Measurements from ENCODE around the gene SCAI. TPM values are rescaled to one million over a fixed set of nuclear protein-coding genes. Genes with fewer than 3 reads are reported as not detected.
A peak's percentile ranks its signal among the peaks of the same experiment; 100 is the strongest.

The SCAI gene
- total and polyA plus RNA-seq, 9 of the 15 experiments (the other 6 are each of a cell fraction or from before 2014, with no cell fraction given) = 0.70 to 12.4 (median 4.2) TPM

DNA sequence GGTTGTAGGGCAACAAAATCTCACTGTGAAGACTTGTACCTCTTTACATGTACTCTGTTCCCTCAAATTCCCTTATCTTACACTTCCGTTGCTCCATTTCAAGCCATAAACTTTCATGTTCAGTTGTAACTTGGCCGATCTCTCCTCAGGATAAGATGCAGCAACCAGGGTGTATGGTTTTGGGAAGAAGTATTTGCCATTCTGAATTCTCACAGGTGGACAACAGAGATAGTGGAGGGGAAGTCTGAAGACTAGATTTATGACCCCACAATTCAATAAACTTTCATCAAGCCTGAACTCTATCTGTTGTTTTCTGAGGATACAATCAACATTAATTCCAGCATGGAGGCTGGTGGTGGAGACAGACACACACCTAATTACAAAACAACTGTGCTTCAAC lies 229.9 kb downstream of the SCAI start (continued):
- 0 out of 2 replicates have a peak, but pooled peaks have one; percentile 28 for TF ChIP-seq HES1 (IDR thresholded peaks at IDR 0.05; ENCODE audit: low read depth)
- TF ChIP-seq HDAC6 (IDR thresholded peaks at IDR 0.05; ENCODE audit: low read depth, low read length) = no peak
- TF ChIP-seq HCFC1 (IDR thresholded peaks at IDR 0.05; ENCODE audit: low read depth, low read length) = no peak
- no peak for TF ChIP-seq JUN (IDR thresholded peaks at IDR 0.05; ENCODE audit: borderline replicate concordance, low read depth, low read length)
- TF ChIP-seq JUN (CRISPR knock-in tag; IDR thresholded peaks at IDR 0.05; ENCODE audit: borderline replicate concordance) = no peak
- TF ChIP-seq MNT (conservative IDR thresholded peaks at IDR 0.05) = no peak
- TF ChIP-seq HMGN3 (IDR thresholded peaks at IDR 0.05; ENCODE audit: borderline replicate concordance, extremely low read depth, insufficient read length, low read depth, low read length) = no peak
- no peak for TF ChIP-seq EHMT2 (IDR thresholded peaks at IDR 0.05)
- no peak for TF ChIP-seq NBN (IDR thresholded peaks at IDR 0.05; ENCODE audit: low read depth)
- no peak for TF ChIP-seq FOXM1 (IDR thresholded peaks at IDR 0.05; ENCODE audit: low read depth)
- TF ChIP-seq FOXM1 (CRISPR knock-in tag; IDR thresholded peaks at IDR 0.05; ENCODE audit: low read depth) = no peak
- TF ChIP-seq SMARCE1 (IDR thresholded peaks at IDR 0.05) = peak; percentile 65; the same call in 1 of the 2 replicates
- no peak for TF ChIP-seq BRF2 (IDR thresholded peaks at IDR 0.05; ENCODE audit: borderline replicate concordance, insufficient read depth, insufficient read length)
- TF ChIP-seq CBFA2T3 (IDR thresholded peaks at IDR 0.05) = peak; percentile 81
- TF ChIP-seq CBFA2T2 (conservative IDR thresholded peaks at IDR 0.05) = peak; percentile 60
- TF ChIP-seq FOXK1 (CRISPR knock-in tag; IDR thresholded peaks at IDR 0.05; ENCODE audit: borderline replicate concordance) = no peak
- peak; percentile 81 for TF ChIP-seq TAL1 (IDR thresholded peaks at IDR 0.05)
- TF ChIP-seq HMG20B (CRISPR knock-in tag; IDR thresholded peaks at IDR 0.05) = no peak
- no peak for TF ChIP-seq MAZ (CRISPR knock-in tag; conservative IDR thresholded peaks at IDR 0.05 in 1 of 2, IDR thresholded peaks at IDR 0.05 in 1 of 2)
- TF ChIP-seq PTTG1 (tag; IDR thresholded peaks at IDR 0.05; ENCODE audit: low read depth) = no peak
- TF ChIP-seq U2AF2 (optimal IDR thresholded peaks at IDR 0.05; ENCODE audit: low read depth, low read length) = no peak
- no peak for TF ChIP-seq GABPA (tag; conservative IDR thresholded peaks at IDR 0.05; ENCODE audit: low read depth)
- TF ChIP-seq ELF2 (CRISPR knock-in tag; IDR thresholded peaks at IDR 0.05) = no peak
- 0 out of 4 replicates have a peak, but pooled peaks of 1 of the 2 experiments have one; percentile 12 for TF ChIP-seq FOXA3 (CRISPR knock-in tag; conservative IDR thresholded peaks at IDR 0.05 in 1 of 2, IDR thresholded peaks at IDR 0.05 in 1 of 2)
- peak; percentile 37 for TF ChIP-seq CCNT2 (IDR thresholded peaks at IDR 0.05; ENCODE audit: borderline replicate concordance, extremely low read depth, insufficient read length, low read depth, low read length)
- no peak for TF ChIP-seq ZFP1 (CRISPR knock-in tag; IDR thresholded peaks at IDR 0.05)
- TF ChIP-seq ZNF143 (CRISPR knock-in tag; IDR thresholded peaks at IDR 0.05) = no peak
- TF ChIP-seq TRIM24 (IDR thresholded peaks at IDR 0.05) = no peak
- TF ChIP-seq SOX6 (IDR thresholded peaks at IDR 0.05) = peak; percentile 90
- no peak for TF ChIP-seq EP400 (IDR thresholded peaks at IDR 0.05)

Data from K562 (cell line).